Vagina (tissue), 2 donors: ENCODE measurements around the gene TSPAN5. TPM values are rescaled to one million over a fixed set of nuclear protein-coding genes. Genes with fewer than 3 reads are reported as not detected.

Experiments used
- DNase-seq, 2 donors: peaks; one replicate each; pipeline ENCODE4 v3.0.0-alpha.2; 2017; ENCODE audit errors: extremely low spot score in 2 of 2
- H3K27ac ChIP-seq: fragments of 200-600 bp; sonication (generic); one replicate; pipeline ENCODE4 v1.5.1; 2019
- H3K27me3 ChIP-seq: fragments of 200-600 bp; sonication (generic); one replicate; pipeline ENCODE4 v1.5.1; 2019
- H3K36me3 ChIP-seq, 2 donors: fragments of 200-600 bp; sonication (generic); one replicate each; pipeline ENCODE4 v1.5.1; 2017 to 2019
- H3K4me1 ChIP-seq: fragments of 200-600 bp; sonication (generic); one replicate; pipeline ENCODE4 v1.5.1; 2019
- H3K4me3 ChIP-seq, 2 donors: fragments of 200-600 bp; sonication (generic); 1 replicate in 1 of 2; 2 replicates in 1 of 2; pipeline ENCODE4 v1.5.1; 2016 to 2019
- H3K9me3 ChIP-seq: fragments of 200-600 bp; sonication (generic); one replicate; pipeline ENCODE4 v1.5.1; 2019
- CTCF ChIP-seq, 3 experiments: fragments of 450-650 bp in 2 of 3; fragments of 200-600 bp in 1 of 3; sonication (generic) in 1 of 3; IDR thresholded peaks; one replicate each; pipeline ENCODE4 v1.5.1; 2017 to 2019; ENCODE audit warnings: antibody characterized with exemption in 3 of 3, mild to moderate bottlenecking in 2 of 3, moderate library complexity in 2 of 3
- POLR2A ChIP-seq, 2 donors: fragments of 450-650 bp; IDR thresholded peaks; one replicate each; pipeline ENCODE4 v1.6.1; 2017; ENCODE audit warnings: antibody characterized with exemption in 2 of 2, mild to moderate bottlenecking in 2 of 2, moderate library complexity in 2 of 2
- POLR2AphosphoS5 ChIP-seq, 2 donors: sonication (generic); formaldehyde crosslinking; IDR thresholded peaks; one replicate each; pipeline ENCODE4 v1.9.0; 2017; ENCODE audit warnings: antibody characterized with exemption in 2 of 2, mild to moderate bottlenecking in 2 of 2, low read depth in 1 of 2; ENCODE audit not compliant: insufficient read depth in 1 of 2
- intact Hi-C: fragments of 100-400 bp; cut with DNase I; formaldehyde crosslinking; loops from one replicate; pipeline ENCODE4 v1.15.1; 2023
- total RNA-seq: library from RNA; depleted of rRNA; stranded (reverse); fragments of >200 nt; gene quantifications from one replicate; pipeline ENCODE4 v1.2.3, GENCODE V29; 2016

The TSPAN5 gene
- total RNA-seq, 1 donor from 2014 or later, result 15.5 TPM

- intact Hi-C loops, result no loop called here
- Histone ChIP-seq H3K27me3 (no peaks in the 10 kb centered on the region), H3K9me3 (no peaks in the 10 kb centered on the region), H3K27ac (peak overlapping the region; percentile 26), H3K4me3 (no peak overlapping the region), H3K36me3 (no peaks in the 10 kb centered on the region), H3K4me1 (peaks cover 66% of the 10 kb centered on the region)
- TF ChIP-seq POLR2A (IDR thresholded peaks at IDR 0.05) (no peak), POLR2AphosphoS5 (IDR thresholded peaks at IDR 0.05; ENCODE audit: insufficient read depth in 1 of 2, low read depth in 1 of 2) (no peak), CTCF (IDR thresholded peaks at IDR 0.05) (no peak)
- DNase-seq, result no peak
Measured at GRCh38 chr4:98518559-98519267, 139.7 kb downstream of the TSPAN5 start.

- no peaks in the 10 kb centered on the region for H3K9me3 ChIP-seq
- H3K27ac ChIP-seq, result peak overlapping the region; percentile 4
- TF ChIP-seq CTCF (IDR thresholded peaks at IDR 0.05), result no peak
- TF ChIP-seq POLR2AphosphoS5 (IDR thresholded peaks at IDR 0.05; ENCODE audit: insufficient read depth in 1 of 2, low read depth in 1 of 2), result no peak
- TF ChIP-seq POLR2A (IDR thresholded peaks at IDR 0.05), result no peak
- no peaks in the 10 kb centered on the region for H3K27me3 ChIP-seq
- peak in 1 of 2 donors; percentile 62 for DNase-seq
- intact Hi-C loops, result no loop called here
- H3K4me3 ChIP-seq, result no peak overlapping the region
- H3K4me1 ChIP-seq, result peaks cover 61% of the 10 kb centered on the region
- H3K36me3 ChIP-seq, result no peaks in the 10 kb centered on the region
Measured at GRCh38 chr4:98517218-98518021, 141.0 kb downstream of the TSPAN5 start.

GRCh38 chr4:98516441-98517217 lies 141.8 kb downstream of the TSPAN5 start:
- H3K27ac ChIP-seq, result peak overlapping the region; percentile 3
- no peak overlapping the region for H3K4me3 ChIP-seq
- no peaks in the 10 kb centered on the region for H3K27me3 ChIP-seq
- intact Hi-C loops, result no loop called here
- peaks cover 55% of the 10 kb centered on the region for H3K4me1 ChIP-seq
- H3K9me3 ChIP-seq, result no peaks in the 10 kb centered on the region
- DNase-seq, result peak in 1 of 2 donors; percentile 54
- TF ChIP-seq CTCF (IDR thresholded peaks at IDR 0.05), result no peak
- TF ChIP-seq POLR2AphosphoS5 (IDR thresholded peaks at IDR 0.05; ENCODE audit: insufficient read depth in 1 of 2, low read depth in 1 of 2), result no peak
- TF ChIP-seq POLR2A (IDR thresholded peaks at IDR 0.05), result no peak
- no peaks in the 10 kb centered on the region for H3K36me3 ChIP-seq

GRCh38 chr4:98516042-98516440 lies 142.4 kb downstream of the TSPAN5 start:
- Histone ChIP-seq H3K4me3 (no peak overlapping the region), H3K36me3 (no peaks in the 10 kb centered on the region), H3K4me1 (peaks cover 56% of the 10 kb centered on the region), H3K27me3 (no peaks in the 10 kb centered on the region), H3K27ac (peak overlapping the region; percentile 3), H3K9me3 (no peaks in the 10 kb centered on the region)
- DNase-seq, result no peak
- intact Hi-C loops, result no loop called here
- TF ChIP-seq POLR2A (IDR thresholded peaks at IDR 0.05) (no peak), CTCF (IDR thresholded peaks at IDR 0.05) (no peak), POLR2AphosphoS5 (IDR thresholded peaks at IDR 0.05; ENCODE audit: insufficient read depth in 1 of 2, low read depth in 1 of 2) (no peak)
